ENCODE measurements around the gene SLC19A3. TPM values are rescaled to one million over a fixed set of nuclear protein-coding genes. Genes with fewer than 3 reads are reported as not detected.

The SLC19A3 gene
- total RNA-seq, 1 donor from 2014 or later, result 0.54 TPM

DNA sequence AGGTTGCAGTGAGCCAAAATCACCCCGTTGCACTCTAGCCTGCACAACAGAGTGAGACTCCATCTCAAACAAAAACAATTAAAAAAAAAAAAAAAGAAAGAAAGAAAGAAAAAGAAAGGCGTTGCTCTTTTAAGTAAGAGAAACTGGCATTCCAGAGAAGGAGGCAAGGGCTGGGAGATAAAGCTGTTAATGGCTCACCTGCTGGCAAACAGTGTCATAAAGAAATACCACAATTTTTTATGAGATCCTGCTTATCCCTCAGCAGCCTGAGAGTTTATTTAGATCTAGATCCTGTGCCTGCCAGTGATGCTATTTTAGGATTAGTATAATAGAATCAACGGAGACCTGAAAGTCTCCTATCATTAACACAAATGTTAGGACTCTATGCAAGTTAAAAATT is 16.3 kb downstream of the SLC19A3 start:
- Mint-ChIP-seq H3K9me3 (no peaks in the 10 kb centered on the region), H3K36me3 (ENCODE audit: low read depth) (no peaks in the 10 kb centered on the region), H3K27me3 (ENCODE audit: low read depth) (peaks cover 2% of the 10 kb centered on the region), H3K27ac (ENCODE audit: unreplicated experiment) (no peak overlapping the region), H3K4me3 (no peak overlapping the region), H3K4me1 (no peaks in the 10 kb centered on the region)
- DNase-seq (ENCODE audit: low read depth, low spot score), result no peak
- TF ChIP-seq, protein P1, sequence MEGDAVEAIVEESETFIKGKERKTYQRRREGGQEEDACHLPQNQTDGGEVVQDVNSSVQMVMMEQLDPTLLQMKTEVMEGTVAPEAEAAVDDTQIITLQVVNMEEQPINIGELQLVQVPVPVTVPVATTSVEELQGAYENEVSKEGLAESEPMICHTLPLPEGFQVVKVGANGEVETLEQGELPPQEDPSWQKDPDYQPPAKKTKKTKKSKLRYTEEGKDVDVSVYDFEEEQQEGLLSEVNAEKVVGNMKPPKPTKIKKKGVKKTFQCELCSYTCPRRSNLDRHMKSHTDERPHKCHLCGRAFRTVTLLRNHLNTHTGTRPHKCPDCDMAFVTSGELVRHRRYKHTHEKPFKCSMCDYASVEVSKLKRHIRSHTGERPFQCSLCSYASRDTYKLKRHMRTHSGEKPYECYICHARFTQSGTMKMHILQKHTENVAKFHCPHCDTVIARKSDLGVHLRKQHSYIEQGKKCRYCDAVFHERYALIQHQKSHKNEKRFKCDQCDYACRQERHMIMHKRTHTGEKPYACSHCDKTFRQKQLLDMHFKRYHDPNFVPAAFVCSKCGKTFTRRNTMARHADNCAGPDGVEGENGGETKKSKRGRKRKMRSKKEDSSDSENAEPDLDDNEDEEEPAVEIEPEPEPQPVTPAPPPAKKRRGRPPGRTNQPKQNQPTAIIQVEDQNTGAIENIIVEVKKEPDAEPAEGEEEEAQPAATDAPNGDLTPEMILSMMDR (conservative IDR thresholded peaks at IDR 0.05), result no peak

DNA sequence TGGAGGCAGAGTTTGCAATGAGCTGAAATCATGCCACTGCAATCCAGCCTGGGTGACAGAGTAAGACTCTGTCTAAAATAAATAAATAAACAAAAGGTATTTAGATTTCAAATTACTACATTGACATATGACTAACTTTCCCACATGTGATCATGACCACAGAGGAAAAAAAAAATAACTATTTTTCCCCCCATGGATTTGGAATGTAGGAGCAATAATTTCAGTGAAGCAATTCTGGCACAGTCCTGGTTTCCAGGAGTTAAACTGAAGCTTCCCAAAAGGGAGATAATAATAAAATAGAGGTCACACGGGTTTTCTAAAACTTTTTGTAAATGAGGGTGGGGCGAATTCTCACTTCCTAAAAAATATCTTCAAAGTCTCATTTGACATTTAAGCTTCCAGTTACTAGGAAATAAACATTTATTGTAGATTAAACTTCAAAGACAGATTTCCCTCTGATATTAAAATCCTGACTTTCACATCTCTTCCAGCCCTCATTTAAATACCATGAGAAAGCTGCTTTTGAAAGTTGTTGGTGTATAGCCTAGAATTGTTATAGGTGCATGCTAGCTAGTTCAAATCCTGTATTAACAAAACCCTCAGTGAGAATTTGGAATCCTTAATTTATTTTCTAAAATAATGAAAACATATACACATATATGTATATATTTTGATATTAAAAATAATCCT is 20.7 kb downstream of the SLC19A3 start:
- H3K27ac Mint-ChIP-seq (ENCODE audit: unreplicated experiment), result no peak overlapping the region
- H3K4me1 Mint-ChIP-seq, result no peaks in the 10 kb centered on the region
- no peak for DNase-seq (ENCODE audit: low read depth, low spot score)
- TF ChIP-seq, protein P1 (conservative IDR thresholded peaks at IDR 0.05), result no peak
- H3K9me3 Mint-ChIP-seq, result no peaks in the 10 kb centered on the region
- peaks cover 12% of the 10 kb centered on the region for H3K27me3 Mint-ChIP-seq (ENCODE audit: low read depth)
- no peak overlapping the region for H3K4me3 Mint-ChIP-seq
- H3K36me3 Mint-ChIP-seq (ENCODE audit: low read depth), result no peaks in the 10 kb centered on the region

DNA sequence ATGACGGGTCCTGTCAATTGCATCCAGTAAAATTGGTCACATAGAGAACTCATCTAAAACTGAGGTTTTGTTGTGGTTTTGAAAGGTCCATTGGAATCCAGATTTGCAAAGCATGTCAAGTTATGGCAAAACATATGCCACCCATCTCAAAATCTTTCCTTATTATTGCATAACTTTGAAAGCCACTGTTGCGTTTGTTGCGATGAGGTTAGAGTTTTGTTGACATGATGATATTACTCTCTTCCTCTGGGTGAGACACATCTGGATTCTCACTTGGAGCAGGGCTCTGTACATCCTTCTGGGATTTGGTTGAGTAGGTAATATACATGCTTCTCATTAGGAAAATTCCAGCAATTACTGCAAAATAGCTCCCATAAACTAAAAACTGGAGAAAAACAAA is 30.6 kb downstream of the SLC19A3 start:
- H3K27me3 Mint-ChIP-seq (ENCODE audit: low read depth), result peaks cover 5% of the 10 kb centered on the region
- no peak for DNase-seq (ENCODE audit: low read depth, low spot score)
- H3K27ac Mint-ChIP-seq (ENCODE audit: unreplicated experiment), result no peak overlapping the region
- no peak overlapping the region for H3K4me3 Mint-ChIP-seq
- peaks cover 2% of the 10 kb centered on the region for H3K9me3 Mint-ChIP-seq
- no peaks in the 10 kb centered on the region for H3K36me3 Mint-ChIP-seq (ENCODE audit: low read depth)
- TF ChIP-seq, protein P1 (conservative IDR thresholded peaks at IDR 0.05), result no peak
- H3K4me1 Mint-ChIP-seq, result no peaks in the 10 kb centered on the region

DNA sequence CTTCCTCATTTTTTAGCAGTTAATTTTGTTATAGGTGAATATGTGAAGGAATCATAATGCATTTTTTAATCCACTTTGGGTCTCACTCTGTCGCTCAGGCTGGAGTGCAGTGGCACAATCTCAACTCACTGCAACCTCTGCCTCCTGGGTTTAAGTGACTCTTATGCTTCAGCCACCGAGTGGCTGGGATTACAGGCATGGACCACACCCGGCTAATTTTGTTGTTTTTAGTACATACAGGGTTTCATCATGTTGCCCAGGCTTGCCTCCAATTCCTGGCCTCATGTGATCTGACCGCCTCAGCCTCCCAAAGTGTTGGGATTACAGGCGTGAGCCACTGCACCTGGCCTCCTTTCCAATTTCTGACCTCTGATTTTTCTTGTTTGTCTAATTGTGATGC is 33.6 kb downstream of the SLC19A3 start:
- Mint-ChIP-seq H3K4me1 (no peaks in the 10 kb centered on the region), H3K27me3 (ENCODE audit: low read depth) (no peaks in the 10 kb centered on the region), H3K9me3 (no peaks in the 10 kb centered on the region), H3K27ac (ENCODE audit: unreplicated experiment) (no peak overlapping the region), H3K4me3 (no peak overlapping the region), H3K36me3 (ENCODE audit: low read depth) (no peaks in the 10 kb centered on the region)
- DNase-seq (ENCODE audit: low read depth, low spot score), result no peak
- TF ChIP-seq, protein P1 (conservative IDR thresholded peaks at IDR 0.05), result no peak

DNA sequence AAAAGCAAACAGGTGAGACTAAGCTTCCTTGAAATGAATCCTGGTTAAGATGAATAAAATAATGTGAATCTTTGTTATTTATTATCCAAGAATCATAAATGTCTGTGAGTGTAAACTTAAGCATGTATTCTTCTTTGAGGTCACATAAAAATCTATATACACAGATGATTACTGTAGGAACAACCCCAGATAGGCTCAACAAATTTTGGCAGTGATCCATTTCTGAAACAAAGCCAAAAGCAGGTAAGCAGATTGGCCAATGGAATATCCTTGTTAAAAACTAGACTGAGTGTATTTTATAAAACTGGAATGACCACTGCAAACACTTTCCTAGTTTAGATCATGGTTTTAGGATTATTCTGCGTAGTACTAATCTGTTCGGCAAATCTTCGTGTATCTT is 39.9 kb downstream of the SLC19A3 start:
- Mint-ChIP-seq H3K4me3 (no peak overlapping the region), H3K27ac (ENCODE audit: unreplicated experiment) (no peak overlapping the region), H3K27me3 (ENCODE audit: low read depth) (no peaks in the 10 kb centered on the region), H3K9me3 (no peaks in the 10 kb centered on the region), H3K36me3 (ENCODE audit: low read depth) (no peaks in the 10 kb centered on the region), H3K4me1 (no peaks in the 10 kb centered on the region)
- DNase-seq (ENCODE audit: low read depth, low spot score), result no peak
- TF ChIP-seq, protein P1 (conservative IDR thresholded peaks at IDR 0.05), result no peak
